Kidney epithelial cell (primary cell): Measurements from ENCODE around the gene LONP2. TPM values are rescaled to one million over a fixed set of nuclear protein-coding genes. Genes with fewer than 3 reads are reported as not detected.

Experiments
- DNase-seq: peaks from one replicate; pipeline ENCODE4 v3.0.0-alpha.2; 2010; ENCODE audit warnings: low read depth
- H3K27me3 ChIP-seq: 2 replicates; pipeline ENCODE4 v1.6.0; 2011; ENCODE audit warnings: low read length; ENCODE audit not compliant: control insufficient read depth, insufficient read depth
- H3K36me3 ChIP-seq: 2 replicates; pipeline ENCODE4 v1.5.1; 2011; ENCODE audit warnings: low read length; ENCODE audit not compliant: control insufficient read depth, insufficient read depth
- H3K4me3 ChIP-seq: 2 replicates; pipeline ENCODE4 v1.5.1; 2011; ENCODE audit warnings: low read depth, mild to moderate bottlenecking, control low read depth, low read length
- total RNA-seq: library from RNA; depleted of rRNA; stranded (reverse); fragments of >200 nt; gene quantifications from 2 replicates; pipeline ENCODE4 v1.2.3, GENCODE V29; 2015
- TF ChIP-seq, protein P1 (sequence below): IDR thresholded peaks from 2 replicates; pipeline ENCODE4 v1.5.1; 2011; ENCODE audit warnings: mild to moderate bottlenecking, moderate library complexity, low read length, control low read depth, inconsistent platforms; ENCODE audit not compliant: insufficient read depth, poor library complexity, severe bottlenecking

Gene LONP2
- total RNA-seq, 1 donor from 2014 or later, result 29.1 TPM

DNA sequence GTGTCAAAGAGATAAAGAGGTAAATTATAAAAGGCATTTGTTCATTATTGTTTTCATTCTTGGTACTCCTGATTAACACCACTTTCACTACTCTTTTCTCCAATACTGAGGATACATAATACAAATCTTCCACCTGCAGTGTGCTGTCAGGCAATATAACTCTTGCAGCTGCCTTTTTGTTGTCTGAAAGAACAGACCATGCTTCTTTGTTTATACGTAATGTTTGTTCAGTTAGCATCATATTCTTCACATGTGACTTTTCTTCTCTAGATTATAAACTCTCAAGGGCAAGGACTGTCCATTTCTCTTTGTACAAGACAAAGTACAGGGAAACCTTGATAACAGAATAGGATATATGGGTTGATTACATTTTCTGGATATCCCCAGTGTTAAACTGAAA is 17.5 kb downstream of the LONP2 start:
- no peak for DNase-seq
- peaks cover 2% of the 10 kb centered on the region for H3K36me3 ChIP-seq
- no peak overlapping the region for H3K4me3 ChIP-seq
- TF ChIP-seq, protein P1, sequence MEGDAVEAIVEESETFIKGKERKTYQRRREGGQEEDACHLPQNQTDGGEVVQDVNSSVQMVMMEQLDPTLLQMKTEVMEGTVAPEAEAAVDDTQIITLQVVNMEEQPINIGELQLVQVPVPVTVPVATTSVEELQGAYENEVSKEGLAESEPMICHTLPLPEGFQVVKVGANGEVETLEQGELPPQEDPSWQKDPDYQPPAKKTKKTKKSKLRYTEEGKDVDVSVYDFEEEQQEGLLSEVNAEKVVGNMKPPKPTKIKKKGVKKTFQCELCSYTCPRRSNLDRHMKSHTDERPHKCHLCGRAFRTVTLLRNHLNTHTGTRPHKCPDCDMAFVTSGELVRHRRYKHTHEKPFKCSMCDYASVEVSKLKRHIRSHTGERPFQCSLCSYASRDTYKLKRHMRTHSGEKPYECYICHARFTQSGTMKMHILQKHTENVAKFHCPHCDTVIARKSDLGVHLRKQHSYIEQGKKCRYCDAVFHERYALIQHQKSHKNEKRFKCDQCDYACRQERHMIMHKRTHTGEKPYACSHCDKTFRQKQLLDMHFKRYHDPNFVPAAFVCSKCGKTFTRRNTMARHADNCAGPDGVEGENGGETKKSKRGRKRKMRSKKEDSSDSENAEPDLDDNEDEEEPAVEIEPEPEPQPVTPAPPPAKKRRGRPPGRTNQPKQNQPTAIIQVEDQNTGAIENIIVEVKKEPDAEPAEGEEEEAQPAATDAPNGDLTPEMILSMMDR, result no peak
- H3K27me3 ChIP-seq, result no peaks in the 10 kb centered on the region

GRCh38 chr16:48262631-48263030 is 18.5 kb downstream of the LONP2 start:
- H3K4me3 ChIP-seq, result no peak overlapping the region
- no peak for DNase-seq
- H3K27me3 ChIP-seq, result no peaks in the 10 kb centered on the region
- peaks cover 2% of the 10 kb centered on the region for H3K36me3 ChIP-seq
- TF ChIP-seq, protein P1, result no peak

DNA sequence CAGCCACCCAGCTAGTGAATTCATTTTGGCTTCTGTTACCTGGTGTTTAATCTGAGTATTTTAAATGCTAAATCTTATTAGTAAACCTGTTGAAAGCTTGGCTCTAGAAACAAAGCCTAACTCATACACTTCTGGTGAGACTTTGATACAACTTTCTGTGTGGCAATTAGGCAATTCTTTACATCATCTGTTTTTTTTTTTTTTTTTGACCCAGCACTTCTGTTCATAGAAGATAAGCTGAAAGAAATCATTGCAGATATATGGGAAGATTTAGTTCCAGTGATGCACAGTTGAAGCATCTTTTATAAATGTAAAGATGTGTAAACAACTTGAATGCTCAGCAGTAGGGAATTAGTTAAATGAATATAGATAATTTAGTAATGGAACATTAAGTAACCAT is 24.9 kb downstream of the LONP2 start:
- TF ChIP-seq, protein P1, result no peak
- Histone ChIP-seq H3K4me3 (no peak overlapping the region), H3K36me3 (no peaks in the 10 kb centered on the region), H3K27me3 (no peaks in the 10 kb centered on the region)
- no peak for DNase-seq

DNA sequence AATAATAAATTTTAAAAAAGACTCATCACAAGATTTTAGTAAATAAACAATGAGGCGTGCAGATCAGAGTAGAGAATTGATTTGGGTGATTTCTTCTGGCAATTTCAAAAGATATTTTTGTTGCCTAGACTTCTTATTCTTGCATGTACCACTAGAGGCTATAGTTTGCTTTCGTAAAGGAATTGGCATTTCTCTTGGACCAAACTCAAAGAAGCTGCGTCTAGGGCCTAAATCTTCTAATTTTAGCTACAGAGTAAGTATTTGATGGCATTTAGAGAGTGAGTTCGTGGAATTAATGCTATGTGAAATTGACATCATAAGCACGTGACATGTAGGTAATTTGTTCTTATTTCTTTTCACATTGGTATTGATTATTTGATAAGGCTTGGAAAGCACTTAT is 27.6 kb downstream of the LONP2 start:
- Histone ChIP-seq H3K4me3 (no peak overlapping the region), H3K27me3 (no peaks in the 10 kb centered on the region), H3K36me3 (no peaks in the 10 kb centered on the region)
- TF ChIP-seq, protein P1, result no peak
- DNase-seq, result no peak

DNA sequence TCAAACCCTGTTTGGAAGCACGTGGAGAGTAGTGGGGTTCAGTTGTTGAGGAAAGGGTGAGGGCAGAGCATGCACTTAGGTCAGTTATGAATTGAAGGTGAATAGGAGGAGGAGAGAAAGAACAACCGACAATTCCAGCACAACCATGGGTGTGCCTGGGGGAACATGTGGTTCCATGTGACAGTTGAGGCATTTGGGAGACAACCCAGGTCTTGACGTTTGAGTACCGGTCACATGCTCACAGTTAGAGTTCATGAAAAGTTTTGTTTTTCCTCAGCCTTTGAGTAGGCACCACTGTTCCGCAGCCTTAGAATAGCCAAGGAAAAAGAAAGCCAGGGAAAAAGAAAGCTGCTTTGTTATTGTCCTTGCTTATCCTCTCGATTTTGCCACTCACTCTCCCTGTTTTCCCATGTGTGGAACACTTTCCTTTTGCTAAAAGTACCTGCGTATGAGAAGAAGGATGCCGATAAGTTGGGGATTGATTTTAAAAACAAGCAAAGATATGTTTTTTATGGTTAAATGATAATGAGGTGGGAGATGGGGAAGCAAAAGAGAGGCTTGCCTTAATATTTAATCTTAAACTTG is 28.8 kb downstream of the LONP2 start:
- DNase-seq, result no peak
- Histone ChIP-seq H3K36me3 (no peaks in the 10 kb centered on the region), H3K27me3 (no peaks in the 10 kb centered on the region), H3K4me3 (no peak overlapping the region)
- TF ChIP-seq, protein P1, result no peak

DNA sequence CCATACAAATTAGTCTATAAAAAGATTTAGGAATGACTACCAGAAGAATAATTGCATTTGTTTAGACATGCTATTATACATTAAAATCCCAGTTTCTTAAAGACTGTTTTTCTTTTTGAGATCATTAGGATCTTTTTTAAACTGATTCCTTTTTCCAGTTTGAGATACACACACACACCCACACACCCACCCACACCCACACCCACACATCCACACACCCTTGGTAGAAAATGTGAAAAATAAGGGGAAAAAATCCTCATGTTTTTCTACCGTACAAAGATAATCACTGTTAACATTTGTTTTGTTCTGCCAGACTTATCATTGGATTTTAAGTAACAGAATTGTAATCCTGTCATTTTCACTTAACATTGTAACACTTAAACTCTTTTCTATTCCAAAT is 30.4 kb downstream of the LONP2 start:
- Histone ChIP-seq H3K4me3 (no peak overlapping the region), H3K27me3 (no peaks in the 10 kb centered on the region), H3K36me3 (no peaks in the 10 kb centered on the region)
- no peak for DNase-seq
- TF ChIP-seq, protein P1, result no peak
